WTC11 (cell line): Measurements from ENCODE around the gene MLST8.

ENCODE experiments used
- CTCF ChIP-seq: fragments of 200-600 bp; IDR thresholded peaks from 2 replicates; pipeline ENCODE4 v1.8.0; 2022; ENCODE audit warnings: antibody characterized with exemption
- ZNF423 ChIP-seq: fragments of 250-450 bp; sonication (Bioruptor Pico); IDR thresholded peaks from 2 replicates; pipeline ENCODE4 v2.1.2; 2022; ENCODE audit warnings: mild to moderate bottlenecking, moderate library complexity

- TF ChIP-seq ZNF423 (CRISPR knock-in tag) (peak; percentile 39; the same call in 1 of the 2 replicates), CTCF (no peak)
These were observed 32.4 kb downstream of the MLST8 start for GRCh38 chr16:2237493-2238149.
